H1 (cell line): ENCODE results near the gene COL20A1. TPM values are rescaled to one million over a fixed set of nuclear protein-coding genes. Genes with fewer than 3 reads are reported as not detected.

ENCODE experiments used
- ASH2L ChIP-seq: fragments of 200-600, 300-600 bp; sonication (generic); IDR thresholded peaks from one replicate; pipeline ENCODE4 v1.7.1; 2017; ENCODE audit warnings: low read length
- CBX8 ChIP-seq: fragments of 300-800, 300-1000 bp; sonication (generic); IDR thresholded peaks from 2 replicates; pipeline ENCODE4 v1.7.1; 2016; ENCODE audit warnings: low read depth, low read length, borderline replicate concordance
- CHD7 ChIP-seq: fragments of 300-600 bp; sonication (generic); IDR thresholded peaks from 2 replicates; pipeline ENCODE4 v1.7.1; 2012; ENCODE audit warnings: low read length, moderate library complexity, mild to moderate bottlenecking, inconsistent platforms; ENCODE audit not compliant: insufficient replicate concordance
- E2F6 ChIP-seq: IDR thresholded peaks from 2 replicates; pipeline ENCODE4 v1.6.1; 2012; ENCODE audit warnings: inconsistent platforms
- GABPA ChIP-seq: IDR thresholded peaks from 2 replicates; pipeline ENCODE4 v1.6.1; 2011; ENCODE audit warnings: mild to moderate bottlenecking, low read length, moderate library complexity, borderline replicate concordance; ENCODE audit not compliant: insufficient read depth
- GTF2F1 ChIP-seq: IDR thresholded peaks from 2 replicates; pipeline ENCODE4 v1.6.1; 2012; ENCODE audit warnings: low read depth, low read length, improper control_type of control experiment, borderline replicate concordance
- KDM1A ChIP-seq: fragments of 200-600, 300-600 bp; sonication (generic); IDR thresholded peaks from 2 replicates; pipeline ENCODE4 v1.7.1; 2016; ENCODE audit warnings: mild to moderate bottlenecking, low read length, borderline replicate concordance
- POU5F1 ChIP-seq: IDR thresholded peaks from 2 replicates; pipeline ENCODE4 v1.6.1; 2011; ENCODE audit warnings: low read depth, mild to moderate bottlenecking, low read length, moderate library complexity
- SIX5 ChIP-seq: IDR thresholded peaks from 2 replicates; pipeline ENCODE4 v1.6.1; 2011; ENCODE audit warnings: mild to moderate bottlenecking, low read depth, low read length
- SP1 ChIP-seq: IDR thresholded peaks from 2 replicates; pipeline ENCODE4 v1.6.1; 2011; ENCODE audit warnings: low read depth, low read length
- TEAD4 ChIP-seq: IDR thresholded peaks from 2 replicates; pipeline ENCODE4 v1.6.1; 2012; ENCODE audit warnings: low read depth, low read length, inconsistent platforms, mixed read lengths
- polyA plus RNA-seq, 7 experiments: library from polyadenylated mRNA; depleted of rRNA in 3 of 7; stranded (reverse) in 5 of 7; unstranded in 2 of 7; fragments of >200 nt in 5 of 7; fragments of 200-250 nt in 2 of 7; gene quantifications; 1 replicate in 5 of 7; 2 replicates in 1 of 7; 4 replicates in 1 of 7; pipeline versions ENCODE4 v1.2.1 to v1.2.3, GENCODE V29; 2011 to 2013; ENCODE audit warnings: missing spikeins in 2 of 7, mixed read lengths in 2 of 7
- total RNA-seq: library from RNA; stranded (reverse); fragmentation: NEBNext Ultra II Directional; extraction: Animal tissue kit (Norgen Biotek cat#: 25700); gene quantifications from 2 replicates; pipeline ENCODE4 v1.2.1, GENCODE V29; 2021

COL20A1 gene
- total and polyA plus RNA-seq, 2 of the 8 experiments (the other 6 are each of a cell fraction or from before 2014, with no cell fraction given) = 0.19 to 0.21 TPM

- no peak for TF ChIP-seq CHD7
- no peak for TF ChIP-seq E2F6
- no peak for TF ChIP-seq ASH2L
- no peak for TF ChIP-seq SIX5
- TF ChIP-seq GABPA = no peak
- no peak for TF ChIP-seq KDM1A
- TF ChIP-seq CBX8 = no peak
- no peak for TF ChIP-seq SP1
- TF ChIP-seq GTF2F1 = no peak
- TF ChIP-seq TEAD4 = no peak
- TF ChIP-seq POU5F1 = no peak
Measured at GRCh38 chr20:63328718-63329275, 35.8 kb downstream of the COL20A1 start (continued).
